Measurements from ENCODE around the gene DCLK2. TPM values are rescaled to one million over a fixed set of nuclear protein-coding genes. Genes with fewer than 3 reads are reported as not detected.

DCLK2 gene
- total RNA-seq, 1 donor from 2014 or later = 34.2 TPM

DNA sequence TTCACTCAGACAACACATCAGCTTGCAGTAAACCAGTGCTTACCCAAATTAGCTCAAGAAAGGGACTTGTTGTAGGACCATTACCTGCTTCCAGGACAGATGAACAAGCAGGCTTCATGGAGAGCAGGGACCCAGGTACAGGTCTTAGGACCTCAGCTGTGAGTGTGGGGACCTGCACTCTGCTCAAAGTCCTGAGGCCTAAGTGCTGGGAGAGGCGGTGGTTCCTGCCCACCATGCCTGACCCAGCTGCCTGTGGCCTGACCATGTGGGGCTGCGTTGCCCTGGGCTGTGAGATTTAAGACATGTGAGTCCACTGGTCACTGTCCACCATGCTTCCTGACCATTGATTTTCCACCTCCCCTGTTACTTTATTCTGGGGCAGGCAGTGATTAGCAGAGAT is 140.2 kb downstream of the DCLK2 start:
- Histone ChIP-seq H3K9me3 (no peaks in the 10 kb centered on the region), H3K36me3 (no peaks in the 10 kb centered on the region), H3K27ac (no peak overlapping the region), H3K27me3 (no peaks in the 10 kb centered on the region), H3K4me1 (peaks cover 0 to 2% of the 10 kb centered on the region in 2 donors), H3K4me3 (no peak overlapping the region)
- TF ChIP-seq, protein P1, sequence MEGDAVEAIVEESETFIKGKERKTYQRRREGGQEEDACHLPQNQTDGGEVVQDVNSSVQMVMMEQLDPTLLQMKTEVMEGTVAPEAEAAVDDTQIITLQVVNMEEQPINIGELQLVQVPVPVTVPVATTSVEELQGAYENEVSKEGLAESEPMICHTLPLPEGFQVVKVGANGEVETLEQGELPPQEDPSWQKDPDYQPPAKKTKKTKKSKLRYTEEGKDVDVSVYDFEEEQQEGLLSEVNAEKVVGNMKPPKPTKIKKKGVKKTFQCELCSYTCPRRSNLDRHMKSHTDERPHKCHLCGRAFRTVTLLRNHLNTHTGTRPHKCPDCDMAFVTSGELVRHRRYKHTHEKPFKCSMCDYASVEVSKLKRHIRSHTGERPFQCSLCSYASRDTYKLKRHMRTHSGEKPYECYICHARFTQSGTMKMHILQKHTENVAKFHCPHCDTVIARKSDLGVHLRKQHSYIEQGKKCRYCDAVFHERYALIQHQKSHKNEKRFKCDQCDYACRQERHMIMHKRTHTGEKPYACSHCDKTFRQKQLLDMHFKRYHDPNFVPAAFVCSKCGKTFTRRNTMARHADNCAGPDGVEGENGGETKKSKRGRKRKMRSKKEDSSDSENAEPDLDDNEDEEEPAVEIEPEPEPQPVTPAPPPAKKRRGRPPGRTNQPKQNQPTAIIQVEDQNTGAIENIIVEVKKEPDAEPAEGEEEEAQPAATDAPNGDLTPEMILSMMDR (IDR thresholded peaks at IDR 0.05) = no peak
- intact Hi-C loops (cut with DNase I) = no loop called here
- DNase-seq (ENCODE audit: low spot score in 2 of 2) = no peak

- Histone ChIP-seq H3K36me3 (no peaks in the 10 kb centered on the region), H3K27ac (peak overlapping the region; percentile 15 to 34), H3K9me3 (no peaks in the 10 kb centered on the region), H3K4me3 (no peak overlapping the region), H3K4me1 (peaks cover 0 to 2% of the 10 kb centered on the region in 2 donors), H3K27me3 (no peaks in the 10 kb centered on the region)
- intact Hi-C loops (cut with DNase I) = no loop called here
- TF ChIP-seq, protein P1 (IDR thresholded peaks at IDR 0.05) = no peak
- DNase-seq (ENCODE audit: low spot score in 2 of 2) = no peak
These were observed 141.6 kb downstream of the DCLK2 start for GRCh38 chr4:150219841-150220240.

- H3K27ac ChIP-seq = no peak overlapping the region
- H3K36me3 ChIP-seq = no peaks in the 10 kb centered on the region
- H3K9me3 ChIP-seq = no peaks in the 10 kb centered on the region
- no peaks in the 10 kb centered on the region for H3K27me3 ChIP-seq
- intact Hi-C loops (cut with DNase I) = no loop called here
- no peak overlapping the region for H3K4me3 ChIP-seq
- TF ChIP-seq, protein P1 (IDR thresholded peaks at IDR 0.05) = no peak
- H3K4me1 ChIP-seq = peaks cover 3 to 5% of the 10 kb centered on the region in 2 donors
- DNase-seq (ENCODE audit: low spot score in 2 of 2) = no peak
These were observed 146.8 kb downstream of the DCLK2 start for GRCh38 chr4:150224896-150225591.

GRCh38 chr4:150229520-150229919 is 151.3 kb downstream of the DCLK2 start:
- no peak overlapping the region for H3K4me3 ChIP-seq
- H3K4me1 ChIP-seq = peaks cover 3 to 12% of the 10 kb centered on the region in 2 donors
- DNase-seq (ENCODE audit: low spot score in 2 of 2) = no peak
- TF ChIP-seq, protein P1 (IDR thresholded peaks at IDR 0.05) = no peak
- H3K27ac ChIP-seq = peak overlapping the region; percentile 18 to 48
- H3K36me3 ChIP-seq = no peaks in the 10 kb centered on the region
- H3K27me3 ChIP-seq = no peaks in the 10 kb centered on the region
- intact Hi-C loops (cut with DNase I) = no loop called here
- H3K9me3 ChIP-seq = no peaks in the 10 kb centered on the region

DNA sequence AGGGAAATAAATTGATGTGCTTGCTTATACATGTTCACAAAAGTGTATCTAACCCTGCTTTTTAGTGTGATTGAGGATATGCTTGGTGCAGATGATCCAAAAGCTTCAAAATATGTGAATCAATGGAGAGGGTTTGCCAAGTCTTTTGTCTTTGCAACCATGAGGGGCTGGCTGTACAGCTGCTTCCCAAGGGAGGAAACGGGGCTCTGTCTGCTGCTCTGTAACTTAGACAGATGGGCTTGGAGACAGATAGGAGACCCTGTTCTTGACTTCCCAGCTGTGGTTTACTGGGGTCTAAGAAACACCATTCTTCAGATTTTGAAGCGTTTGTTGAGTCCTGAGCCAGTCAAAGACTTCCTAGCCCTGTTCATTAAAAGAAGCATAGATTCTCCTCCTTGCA is 152.3 kb downstream of the DCLK2 start:
- intact Hi-C loops (cut with DNase I) = loop anchor here (10.0 kb wide), 1 partner anchor 1786 kb away; the partner anchor contains the start of gene NR3C2
- no peak overlapping the region for H3K4me3 ChIP-seq
- peak overlapping the region in 1 of 2 donors; percentile 16 for H3K27ac ChIP-seq
- TF ChIP-seq, protein P1 (IDR thresholded peaks at IDR 0.05) = no peak
- H3K4me1 ChIP-seq = peaks cover 3 to 12% of the 10 kb centered on the region in 2 donors
- no peaks in the 10 kb centered on the region for H3K9me3 ChIP-seq
- no peak for DNase-seq (ENCODE audit: low spot score in 2 of 2)
- no peaks in the 10 kb centered on the region for H3K27me3 ChIP-seq
- H3K36me3 ChIP-seq = no peaks in the 10 kb centered on the region
